ENCODE results near the gene MYO3A. TPM values are rescaled to one million over a fixed set of nuclear protein-coding genes. Genes with fewer than 3 reads are reported as not detected.
"Not testable (repeated sequence)": the region's sequence is repeated elsewhere in the genome, so short reads cannot be mapped to it uniquely, and the experiment has no call there.

Gene MYO3A
- polyA plus RNA-seq, 3 donors = 0.03 to 0.53 TPM; not detected in 1

DNA sequence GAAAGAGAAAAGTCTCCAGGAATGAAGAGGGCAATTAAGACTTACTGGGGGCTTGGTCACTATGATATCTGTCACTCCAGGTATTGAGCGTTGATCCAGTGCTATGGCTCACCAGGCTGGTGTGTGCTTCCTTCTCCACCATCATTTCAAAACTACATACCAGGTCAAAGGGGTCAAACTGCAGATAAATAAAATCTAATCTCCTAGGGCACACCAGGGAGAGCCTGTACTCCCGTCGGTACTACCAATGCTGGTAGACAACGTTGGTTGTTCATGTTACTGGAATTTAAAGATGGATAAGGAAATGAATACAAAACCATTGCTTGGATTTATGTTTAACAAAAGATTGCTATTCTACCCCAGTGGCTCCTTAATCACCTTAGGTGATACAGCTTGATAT lies 118.3 kb downstream of the MYO3A start:
- H3K27ac ChIP-seq (ENCODE audit: low read depth, low read length) = no peak overlapping the region
- WGBS, 3 donors = 45 to 70% (median 67%) methylated on average over 4 of the region's 4 CpGs

GRCh38 chr10:26057466-26057865 lies 123.4 kb downstream of the MYO3A start:
- H3K27ac ChIP-seq (ENCODE audit: low read depth, low read length) = no peak overlapping the region
- 65 to 84% (median 83%) methylated on average over 1 of the region's 1 CpG for WGBS, 3 donors

DNA sequence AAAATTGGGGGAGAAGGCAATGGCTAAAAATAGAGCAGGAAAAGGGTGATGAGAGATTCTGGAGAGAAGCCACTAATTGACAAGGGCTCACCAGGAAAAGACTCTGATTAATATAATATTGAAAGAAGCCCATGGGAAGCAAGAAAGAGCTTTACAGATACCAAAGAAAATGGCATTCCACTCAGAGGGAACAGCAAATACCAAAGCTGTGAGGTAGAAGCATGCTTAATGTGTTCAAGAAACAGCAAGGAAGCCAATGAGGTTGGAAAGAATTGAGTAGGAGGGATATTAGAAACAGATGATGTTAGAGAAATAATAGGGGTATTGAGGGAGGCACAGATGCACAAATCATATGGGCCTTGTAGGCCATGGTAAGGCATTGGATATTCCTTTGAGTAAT lies 130.1 kb downstream of the MYO3A start:
- H3K27ac ChIP-seq (ENCODE audit: low read depth, low read length) = no peak overlapping the region

DNA sequence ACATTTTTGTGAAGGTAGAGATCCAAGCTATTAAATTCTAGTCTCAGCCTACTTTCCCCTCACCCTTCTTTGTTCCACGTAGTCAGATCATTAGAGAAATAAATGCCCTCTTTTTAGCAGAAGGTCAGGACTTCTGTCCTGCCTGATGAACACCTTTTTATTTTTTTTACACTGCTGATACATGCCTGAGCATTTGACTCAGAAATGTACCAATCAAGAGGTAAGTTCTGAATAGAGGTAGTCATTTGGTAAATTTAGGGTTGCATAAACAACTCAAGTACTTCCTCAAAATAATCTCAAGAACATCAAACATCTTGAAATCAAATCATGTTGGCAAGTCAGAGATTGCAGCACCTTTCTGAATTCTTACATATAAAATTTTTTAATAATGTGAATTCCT lies 133.7 kb downstream of the MYO3A start:
- H3K27ac ChIP-seq (ENCODE audit: low read depth, low read length) = no peak overlapping the region
- WGBS, 3 donors = 20 to 46% (median 45%) methylated on average over 1 of the region's 1 CpG

- H3K27ac ChIP-seq (ENCODE audit: low read depth, low read length) = not testable (repeated sequence)
- WGBS, 3 donors = 86 to 94% (median 89%) methylated on average over 6 to 7 of the region's 7 CpGs
Measured at GRCh38 chr10:26080971-26081370, 146.9 kb downstream of the MYO3A start.

- WGBS, 3 donors = 79 to 87% (median 87%) methylated on average over 4 of the region's 4 CpGs
- no peak overlapping the region for H3K27ac ChIP-seq (ENCODE audit: low read depth, low read length)
Measured at GRCh38 chr10:26081459-26081858, 147.4 kb downstream of the MYO3A start.

DNA sequence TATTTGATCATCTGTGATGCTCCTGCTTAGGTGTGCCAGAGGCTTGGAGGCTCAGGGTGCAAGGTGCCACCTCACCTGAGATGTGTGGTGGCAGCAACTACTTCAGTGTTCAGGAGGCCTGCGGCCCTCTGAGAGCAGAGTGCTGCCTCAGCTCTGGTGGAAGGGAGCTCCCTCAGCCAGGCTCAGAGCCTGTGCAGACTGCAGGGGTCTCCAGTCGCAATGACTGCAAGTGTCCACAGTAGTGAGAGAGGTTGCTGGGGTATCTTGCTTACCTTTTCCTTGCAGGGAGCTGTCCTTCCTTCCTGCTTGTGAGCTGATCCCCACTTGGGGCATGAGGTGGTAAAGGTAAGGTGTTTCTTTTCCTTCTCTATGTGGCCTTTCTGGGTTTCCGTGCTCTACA lies 151.5 kb downstream of the MYO3A start:
- no peak overlapping the region for H3K27ac ChIP-seq (ENCODE audit: low read depth, low read length)
- WGBS, 3 donors = 72 to 79% (median 72%) methylated on average over 3 of the region's 3 CpGs

GRCh38 chr10:26087666-26088065 lies 153.6 kb downstream of the MYO3A start:
- H3K27ac ChIP-seq (ENCODE audit: low read depth, low read length) = no peak overlapping the region
- WGBS, 3 donors = 81 to 85% (median 85%) methylated on average over 3 of the region's 3 CpGs

DNA sequence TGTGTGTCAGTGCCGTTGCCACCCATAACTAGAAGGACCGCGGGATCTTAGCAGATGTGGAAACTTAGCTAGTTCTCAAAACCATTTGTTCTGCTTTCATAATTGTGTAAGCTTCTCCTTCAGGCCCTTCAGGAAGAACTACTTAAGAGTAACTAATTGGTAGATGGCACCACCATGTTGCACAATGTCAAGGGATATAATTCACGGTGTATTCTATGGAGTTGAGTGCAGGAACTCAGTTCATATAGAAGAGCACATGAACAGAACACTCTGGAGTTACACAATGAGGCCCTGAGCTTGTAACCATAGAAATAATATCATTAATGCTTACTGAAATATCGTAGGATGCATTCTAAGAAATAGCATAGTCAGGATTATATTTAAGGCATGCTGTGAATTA lies 156.0 kb downstream of the MYO3A start:
- H3K27ac ChIP-seq (ENCODE audit: low read depth, low read length) = no peak overlapping the region
- 71 to 80% (median 75%) methylated on average over 5 of the region's 5 CpGs for WGBS, 3 donors

DNA sequence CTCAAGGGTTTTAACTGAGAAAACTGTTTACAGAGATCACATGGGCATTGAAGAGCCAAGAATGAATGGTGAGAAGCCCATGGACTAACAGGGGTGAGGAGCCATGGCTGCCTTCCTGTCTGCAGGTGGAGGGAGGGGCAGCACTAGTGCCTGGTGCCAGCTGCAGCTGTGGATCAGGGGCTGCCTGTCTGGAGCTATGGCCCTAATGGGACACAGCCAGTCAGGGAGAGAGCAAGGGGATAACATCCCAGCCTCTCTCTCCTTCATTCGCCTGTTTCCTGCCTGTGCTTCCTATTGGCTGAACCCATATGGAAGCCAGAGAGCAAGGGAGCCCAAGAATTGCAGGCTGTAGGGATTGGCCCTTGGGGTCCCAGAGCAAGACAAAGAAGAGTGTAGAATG lies 156.7 kb downstream of the MYO3A start:
- no peak overlapping the region for H3K27ac ChIP-seq (ENCODE audit: low read depth, low read length)
- 85 to 93% (median 85%) methylated on average over 1 of the region's 1 CpG for WGBS, 3 donors

DNA sequence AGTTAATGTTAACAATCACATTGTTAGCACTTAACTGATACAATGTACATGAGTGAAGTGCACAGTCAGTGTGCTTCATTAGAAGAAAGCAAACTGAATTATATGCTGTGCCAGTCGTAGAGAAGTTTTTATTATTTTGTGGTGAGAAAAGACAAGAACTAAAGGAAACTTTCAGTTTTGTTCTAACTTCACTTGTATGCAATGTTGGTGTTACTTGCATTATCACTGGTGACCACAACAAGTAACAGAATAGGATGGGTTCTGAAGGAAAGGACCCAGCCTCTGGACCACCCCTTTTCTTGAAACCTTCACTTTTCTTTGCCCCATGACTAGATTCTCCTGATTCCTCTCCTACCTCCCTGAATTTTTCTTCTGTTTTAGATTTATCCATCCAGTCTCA lies 159.2 kb downstream of the MYO3A start:
- WGBS, 3 donors = 57 to 70% (median 63%) methylated on average over 1 of the region's 1 CpG
- H3K27ac ChIP-seq (ENCODE audit: low read depth, low read length) = no peak overlapping the region

DNA sequence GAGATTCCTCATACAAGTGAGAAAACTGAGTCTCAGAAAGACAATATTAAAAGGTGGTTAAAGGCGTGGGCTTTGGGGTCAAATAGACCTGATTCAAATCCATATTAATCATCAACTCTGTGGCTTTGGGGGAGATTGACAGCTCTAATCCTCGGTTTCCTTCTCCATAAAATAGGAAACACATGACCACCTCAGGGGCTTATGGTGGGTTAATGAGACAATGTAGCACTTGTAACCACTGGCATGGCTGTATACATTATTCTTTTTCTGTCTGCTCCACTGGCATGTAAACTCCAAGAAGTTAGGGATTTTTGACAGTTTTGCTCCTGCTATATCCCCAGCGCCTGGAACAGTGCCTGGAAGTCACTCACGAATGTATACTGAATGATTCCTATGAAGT lies 161.8 kb downstream of the MYO3A start:
- 62 to 66% (median 63%) methylated on average over 4 of the region's 4 CpGs for WGBS, 3 donors
- H3K27ac ChIP-seq (ENCODE audit: low read depth, low read length) = no peak overlapping the region

- H3K27ac ChIP-seq (ENCODE audit: low read depth, low read length) = not testable (repeated sequence)
- 67 to 85% (median 80%) methylated on average over 1 of the region's 1 CpG for WGBS, 3 donors
Measured at GRCh38 chr10:26097549-26097948, 163.5 kb downstream of the MYO3A start.

DNA sequence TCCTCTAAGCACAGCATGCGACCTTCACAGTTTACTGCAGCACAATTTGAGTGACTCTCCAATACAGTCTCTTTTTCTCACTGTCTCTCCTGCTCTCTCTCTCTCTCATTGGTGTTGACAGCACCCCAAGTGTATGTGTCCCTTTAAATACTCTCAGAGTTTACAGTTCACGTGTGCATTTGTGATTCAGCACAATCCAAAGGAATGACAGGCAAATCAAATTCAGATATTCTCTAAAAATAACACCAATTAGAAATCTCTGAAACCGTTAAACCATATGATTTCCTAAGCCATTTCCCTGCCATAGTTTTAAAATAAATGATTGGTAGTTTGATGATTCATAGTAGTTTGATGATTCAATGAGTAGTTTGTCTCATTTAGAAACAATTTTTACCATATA lies 178.5 kb downstream of the MYO3A start:
- no peak overlapping the region for H3K27ac ChIP-seq (ENCODE audit: low read depth, low read length)
- 44 to 69% (median 63%) methylated on average over 3 of the region's 3 CpGs for WGBS, 3 donors

GRCh38 chr10:26138613-26139012 lies 204.6 kb downstream of the MYO3A start:
- H3K27ac ChIP-seq (ENCODE audit: low read depth, low read length) = no peak overlapping the region
- 65 to 83% (median 79%) methylated on average over 3 of the region's 3 CpGs for WGBS, 3 donors

GRCh38 chr10:26156019-26156418 lies 222.0 kb downstream of the MYO3A start:
- 65 to 88% (median 74%) methylated on average over 7 of the region's 7 CpGs for WGBS, 3 donors
- H3K27ac ChIP-seq (ENCODE audit: low read depth, low read length) = no peak overlapping the region

GRCh38 chr10:26157734-26158133 lies 223.7 kb downstream of the MYO3A start:
- H3K27ac ChIP-seq (ENCODE audit: low read depth, low read length) = no peak overlapping the region
- WGBS, 3 donors = 73 to 82% (median 79%) methylated on average over 4 of the region's 4 CpGs

GRCh38 chr10:26169466-26169865 lies 235.4 kb downstream of the MYO3A start:
- no peak overlapping the region for H3K27ac ChIP-seq (ENCODE audit: low read depth, low read length)
- 58 to 66% (median 58%) methylated on average over 2 of the region's 2 CpGs for WGBS, 3 donors

- 58 to 67% (median 61%) methylated on average over 7 of the region's 7 CpGs for WGBS, 3 donors
Measured at GRCh38 chr10:26172131-26172530, 238.1 kb downstream of the MYO3A start.

GRCh38 chr10:26173837-26174236 lies 239.8 kb downstream of the MYO3A start:
- WGBS, 3 donors = 26 to 71% (median 58%) methylated on average over 1 to 2 of the region's 2 CpGs
- H3K27ac ChIP-seq (ENCODE audit: low read depth, low read length) = no peak overlapping the region

More at GRCh38 chr10:26172131-26172530, 238.1 kb downstream of the MYO3A start:
- H3K27ac ChIP-seq (ENCODE audit: low read depth, low read length) = no peak overlapping the region

DNA sequence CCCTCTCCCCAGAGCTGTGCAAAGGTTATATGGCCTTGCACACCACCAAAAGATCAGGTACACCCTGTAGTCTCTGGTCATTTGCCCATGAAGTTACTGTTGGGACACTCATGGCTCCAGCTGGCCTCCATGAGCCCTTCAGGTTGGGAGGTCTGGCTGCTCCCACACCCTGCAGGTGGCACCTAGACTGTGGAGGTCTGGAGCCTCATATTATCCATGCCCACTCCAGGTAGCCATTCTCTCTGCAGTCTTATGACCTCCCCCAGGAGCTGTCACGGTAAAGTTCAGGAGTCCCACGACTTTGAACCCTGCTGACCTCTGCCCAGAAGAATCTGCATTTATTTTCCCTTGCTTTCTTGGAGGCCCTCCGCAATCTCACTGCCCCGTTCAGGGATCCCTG lies 243.3 kb downstream of the MYO3A start:
- H3K27ac ChIP-seq (ENCODE audit: low read depth, low read length) = no peak overlapping the region
- WGBS, 3 donors = 74 to 77% (median 76%) methylated on average over 4 of the region's 4 CpGs

Measured in adipose tissue (tissue), 3 donors.